Stimulated activated CD4-positive, alpha-beta T cell treated with anti-CD3 and anti-CD28 coated beads, TNF-alpha, amount 100 ng/mL, for 4 hours (primary cell): ENCODE data around the gene RXRG.

Source experiments
- DNase-seq, 3 experiments: peaks; one replicate each; pipeline ENCODE4 v3.0.0-alpha.2; 2020; ENCODE audit warnings: low read depth in 3 of 3

Gene RXRG

DNA sequence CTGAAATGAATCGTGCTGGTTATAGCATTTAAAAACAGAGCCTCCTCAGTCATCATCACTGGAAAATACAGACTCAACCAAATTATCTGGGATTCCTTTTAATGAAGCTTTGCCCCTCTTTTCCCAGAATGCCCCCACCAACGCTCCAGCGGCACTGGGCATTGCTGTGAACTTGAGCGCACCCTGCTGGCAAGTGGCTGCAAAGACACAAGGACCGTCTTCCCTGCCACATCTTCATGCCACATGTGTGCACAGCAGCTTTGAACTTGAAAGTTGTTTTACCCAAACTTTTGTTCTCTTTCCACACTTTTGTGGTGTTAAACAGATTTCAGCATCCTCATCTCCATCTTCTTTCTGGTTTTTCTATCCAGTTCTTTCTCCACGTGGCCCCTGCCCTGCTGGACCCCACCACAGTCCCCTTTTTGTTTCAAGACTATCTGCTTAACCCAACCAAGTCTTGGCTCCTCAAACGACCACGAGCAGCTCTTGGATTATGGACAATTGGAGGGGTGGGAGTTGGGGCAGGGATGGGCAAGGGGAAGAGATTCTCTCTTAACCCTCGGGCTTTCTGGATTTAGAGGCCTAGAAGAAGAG, 75.6 kb downstream of the RXRG start:
- DNase-seq, result peak; percentile 11 to 31 (median 19)

DNA sequence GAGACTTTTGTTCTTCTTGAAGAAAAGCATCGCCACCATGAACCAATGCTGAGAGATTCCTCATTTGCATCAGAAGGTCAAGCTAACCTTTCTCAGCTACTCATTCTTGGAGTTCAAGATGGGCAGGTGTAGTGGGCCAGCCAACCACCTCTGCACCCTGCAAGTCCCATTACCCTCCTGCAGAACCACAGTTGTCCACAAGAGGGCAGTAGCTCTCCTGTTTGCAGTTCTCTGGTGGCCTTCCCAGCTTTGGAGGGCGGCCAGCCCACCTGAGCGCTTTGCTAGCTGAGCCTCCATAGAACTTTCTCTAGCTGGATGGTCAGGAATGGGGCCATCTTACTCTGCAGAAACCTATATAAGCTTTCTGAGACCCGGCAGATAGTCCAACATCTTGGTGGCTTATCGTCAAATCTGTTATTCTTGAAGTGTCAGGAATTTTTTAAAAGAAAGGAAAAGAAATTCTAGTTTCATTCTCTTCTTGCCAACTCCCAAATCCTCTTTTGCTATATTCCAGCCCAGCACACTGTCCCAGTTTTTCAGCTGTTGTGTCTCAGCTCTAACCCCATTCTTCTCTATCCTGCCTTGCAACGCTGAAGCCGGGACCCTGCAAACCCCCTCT, 77.4 kb downstream of the RXRG start:
- peak; percentile 53 to 61 (median 60) for DNase-seq

DNA sequence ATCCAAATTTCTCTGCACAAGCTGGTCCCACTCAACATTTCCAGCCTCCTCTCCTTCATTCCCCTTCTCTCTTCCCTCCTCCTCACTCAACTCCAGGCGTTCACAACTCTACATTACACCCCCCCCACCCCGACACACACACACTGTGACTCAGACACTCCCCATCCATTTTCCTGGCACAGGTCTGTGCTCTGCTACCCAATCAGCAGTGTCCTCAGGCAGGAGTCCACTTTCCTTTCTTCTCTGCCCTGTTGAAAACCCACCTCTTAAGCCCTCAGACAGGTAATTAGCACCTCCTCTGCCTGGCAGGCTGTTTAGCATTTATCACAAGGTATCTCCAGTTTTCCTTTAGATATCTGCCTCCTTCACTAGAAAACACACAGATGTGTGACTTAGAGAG, 79.6 kb downstream of the RXRG start:
- DNase-seq, result no peak

DNA sequence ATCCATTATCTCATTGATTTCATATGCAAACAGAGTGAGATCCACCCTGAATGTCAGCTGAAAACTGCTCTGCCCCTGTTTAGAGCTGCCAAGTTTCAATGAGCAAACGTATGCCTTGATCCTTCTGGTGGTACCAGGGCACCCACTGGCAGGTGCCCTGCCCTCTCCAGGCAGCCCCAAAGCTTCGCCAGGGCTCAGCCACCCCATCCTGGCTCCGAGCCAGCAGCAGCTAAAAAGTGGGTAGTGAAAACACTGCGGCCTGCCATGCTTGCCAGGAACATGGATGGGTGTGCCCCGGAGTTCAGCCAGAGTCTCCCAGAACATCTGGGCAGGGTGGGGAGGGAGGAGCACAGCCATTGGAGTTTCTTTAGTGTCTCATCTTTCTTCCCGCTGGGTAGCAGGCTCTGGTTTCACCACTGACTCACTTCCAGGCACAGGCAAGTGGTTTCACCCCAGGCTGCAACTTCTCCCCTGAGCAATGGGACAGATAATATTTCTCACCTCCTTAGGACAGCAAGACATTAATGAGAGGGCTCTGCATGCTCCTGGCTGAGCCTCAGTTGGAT, 80.3 kb downstream of the RXRG start:
- no peak for DNase-seq

DNA sequence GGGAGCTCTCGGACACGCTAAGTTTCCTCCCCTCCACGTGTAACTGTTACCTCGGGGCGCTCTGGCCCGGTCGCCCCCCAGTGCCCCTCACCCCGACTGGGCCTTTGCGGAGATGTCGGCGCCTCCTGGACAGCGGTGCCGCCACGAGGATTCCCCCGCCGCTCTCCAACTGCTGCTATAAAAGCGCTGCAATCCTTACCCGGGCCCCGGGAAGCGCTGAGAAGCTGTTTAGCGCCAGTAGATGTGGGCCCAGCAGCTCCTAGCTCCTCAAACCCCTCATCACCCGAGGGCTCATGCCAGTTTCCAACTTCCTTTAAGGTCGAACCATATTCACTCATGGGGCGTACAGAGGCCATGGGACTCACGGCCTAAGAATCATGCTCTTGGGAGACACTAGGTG, 88.0 kb downstream of the RXRG start:
- DNase-seq, result no peak

DNA sequence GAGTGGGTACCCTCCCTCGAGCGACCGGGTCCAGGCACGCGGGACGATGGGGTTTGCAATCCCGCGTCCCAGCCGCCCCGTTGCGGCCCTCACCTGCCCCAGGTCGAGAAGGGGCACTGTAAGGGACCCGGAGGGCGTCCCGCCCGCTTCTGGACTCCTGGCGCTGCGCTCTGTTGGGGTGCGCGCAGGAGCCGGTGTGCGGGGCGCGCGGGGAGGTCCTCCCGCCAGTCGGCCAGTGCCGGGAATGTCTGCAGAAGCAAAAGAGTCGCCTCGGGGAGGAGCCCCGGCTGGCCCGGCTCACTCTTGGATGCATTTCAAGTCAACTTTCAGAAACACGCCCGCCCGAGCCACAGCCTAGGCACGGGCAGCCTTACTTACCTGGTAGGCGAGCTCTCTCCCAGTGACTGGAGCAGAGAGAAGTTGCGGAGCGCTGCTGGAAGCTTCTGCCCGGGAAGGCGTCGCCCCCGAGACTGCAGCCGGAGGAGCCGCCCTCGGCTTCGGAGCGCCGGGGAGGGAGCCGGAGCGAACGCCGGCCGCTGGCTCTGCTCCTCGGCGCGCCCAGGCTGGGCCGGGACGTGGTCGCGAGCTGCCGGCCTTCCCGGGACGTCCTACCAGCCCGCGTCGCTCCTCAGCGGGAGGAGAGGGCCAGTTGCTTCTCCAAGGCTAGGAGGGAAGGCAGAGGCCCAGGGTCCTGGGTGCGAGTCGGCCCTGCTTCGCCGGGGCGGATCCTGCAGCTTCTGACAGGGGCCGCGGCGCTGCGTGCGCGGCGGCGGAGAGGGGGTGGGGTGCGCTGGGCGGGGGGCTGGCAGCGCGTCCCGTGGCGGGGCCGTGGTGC, 88.7 kb downstream of the RXRG start, which contains the start of gene LMX1A:
Gene LMX1A, minus strand, starts transcription at position 739 of the 835 bp plus-strand sequence. CDS start 1,156 bp downstream, outside the sequence.
- DNase-seq, result no peak

DNA sequence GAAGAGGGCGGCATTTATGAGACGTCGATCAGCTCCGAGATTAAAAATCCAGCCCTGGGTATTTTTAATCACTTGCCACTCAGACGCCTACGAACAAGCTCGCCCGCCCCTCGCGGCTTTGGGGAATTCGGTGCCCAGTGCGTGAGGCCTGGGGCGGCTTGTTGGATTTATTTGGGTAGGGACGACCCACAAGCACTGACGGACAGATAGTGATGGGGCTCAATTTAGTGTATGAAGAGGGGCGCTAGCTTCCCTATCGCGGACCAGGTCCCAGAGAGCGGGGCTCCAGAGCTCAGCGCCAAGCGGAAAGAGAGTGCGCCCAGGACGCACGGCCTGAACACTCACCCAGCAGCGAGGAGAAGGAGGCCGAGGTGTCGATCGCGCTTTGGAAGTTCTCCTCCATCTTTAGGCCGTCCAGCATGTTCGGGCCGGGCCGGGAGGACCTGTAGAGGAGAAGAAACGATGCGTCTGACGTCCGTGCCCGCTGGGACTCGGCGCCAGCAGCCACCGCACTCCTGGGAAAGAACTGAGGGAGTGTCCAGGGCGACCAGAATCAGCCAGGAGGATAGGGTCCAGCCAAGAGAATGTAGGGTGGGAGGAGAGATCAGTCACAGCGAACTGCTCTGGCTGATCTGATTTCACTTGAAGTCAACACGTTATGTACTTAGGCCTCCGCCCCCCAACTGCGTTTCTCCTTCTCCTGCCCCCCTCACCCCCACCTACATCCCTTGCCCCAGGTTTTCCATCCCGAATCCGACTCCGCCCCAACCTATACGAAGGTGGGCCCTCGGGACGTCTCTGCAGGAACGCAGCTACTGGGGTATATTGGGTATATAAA, 89.6 kb downstream of the RXRG start:
- no peak for DNase-seq

DNA sequence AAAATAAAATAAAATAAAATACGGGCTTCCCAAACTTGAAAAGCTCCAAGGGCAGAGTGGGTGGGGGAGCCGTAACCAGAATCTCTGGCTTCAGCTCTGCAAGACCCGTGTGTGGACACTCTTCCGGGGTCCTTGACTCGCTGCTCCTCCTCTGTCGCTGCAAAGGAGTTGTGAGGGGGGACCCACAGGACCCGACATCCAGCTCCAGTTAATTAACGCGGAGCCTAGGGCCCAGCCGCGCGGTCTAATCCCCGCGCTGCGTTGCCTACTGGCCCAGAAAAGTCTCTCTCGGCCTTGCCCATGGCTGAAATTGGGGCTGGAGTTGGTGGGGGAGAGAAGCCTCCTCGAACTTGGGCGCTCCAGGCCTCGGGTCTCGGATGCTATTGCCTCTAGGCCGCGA, 90.2 kb downstream of the RXRG start:
- no peak for DNase-seq

DNA sequence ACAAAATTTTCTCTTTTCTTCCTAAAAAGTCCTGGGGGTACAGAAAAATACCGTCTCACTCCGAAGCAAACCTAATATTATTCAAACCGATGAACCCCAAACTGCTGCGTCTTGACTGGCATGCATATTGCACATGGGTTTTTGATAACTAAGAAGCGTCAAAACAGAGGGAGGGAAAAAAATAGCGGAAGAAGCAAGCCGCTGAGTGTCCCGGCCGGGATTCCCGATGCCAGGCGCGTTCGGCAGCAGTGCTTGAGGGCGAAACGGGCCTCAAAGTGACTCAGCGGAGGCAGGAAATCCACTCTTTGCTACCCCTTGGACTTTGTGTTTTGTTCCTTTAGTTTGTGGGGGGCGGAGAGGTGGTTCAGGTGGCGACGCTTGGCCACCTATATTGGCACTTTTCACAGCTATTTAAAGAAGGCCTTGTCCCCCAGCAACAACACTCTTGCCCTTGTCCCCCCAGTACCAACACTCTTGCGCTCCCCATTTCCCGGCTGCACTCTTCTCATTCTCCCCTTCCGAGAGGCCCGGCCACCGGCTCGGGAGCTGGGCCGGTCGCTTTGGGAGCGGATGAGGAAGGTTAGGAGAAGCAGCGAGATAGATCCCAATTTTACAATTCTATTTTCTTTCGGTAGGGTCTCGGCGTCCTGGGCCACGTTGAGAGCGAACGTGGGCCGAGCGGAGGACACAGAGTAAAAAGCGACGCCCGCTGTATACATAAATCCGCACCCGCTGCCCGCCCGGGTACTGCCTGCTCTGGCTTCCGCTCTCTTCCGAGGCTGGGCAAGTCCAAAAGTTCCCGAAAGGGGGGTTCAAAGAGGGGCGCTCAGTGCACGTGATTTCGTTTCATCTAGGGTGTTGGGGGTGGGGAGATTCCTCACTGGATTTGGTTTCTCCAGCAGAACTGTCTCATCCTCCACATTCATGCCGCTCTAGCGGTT, 90.9 kb downstream of the RXRG start:
- DNase-seq, result no peak

DNA sequence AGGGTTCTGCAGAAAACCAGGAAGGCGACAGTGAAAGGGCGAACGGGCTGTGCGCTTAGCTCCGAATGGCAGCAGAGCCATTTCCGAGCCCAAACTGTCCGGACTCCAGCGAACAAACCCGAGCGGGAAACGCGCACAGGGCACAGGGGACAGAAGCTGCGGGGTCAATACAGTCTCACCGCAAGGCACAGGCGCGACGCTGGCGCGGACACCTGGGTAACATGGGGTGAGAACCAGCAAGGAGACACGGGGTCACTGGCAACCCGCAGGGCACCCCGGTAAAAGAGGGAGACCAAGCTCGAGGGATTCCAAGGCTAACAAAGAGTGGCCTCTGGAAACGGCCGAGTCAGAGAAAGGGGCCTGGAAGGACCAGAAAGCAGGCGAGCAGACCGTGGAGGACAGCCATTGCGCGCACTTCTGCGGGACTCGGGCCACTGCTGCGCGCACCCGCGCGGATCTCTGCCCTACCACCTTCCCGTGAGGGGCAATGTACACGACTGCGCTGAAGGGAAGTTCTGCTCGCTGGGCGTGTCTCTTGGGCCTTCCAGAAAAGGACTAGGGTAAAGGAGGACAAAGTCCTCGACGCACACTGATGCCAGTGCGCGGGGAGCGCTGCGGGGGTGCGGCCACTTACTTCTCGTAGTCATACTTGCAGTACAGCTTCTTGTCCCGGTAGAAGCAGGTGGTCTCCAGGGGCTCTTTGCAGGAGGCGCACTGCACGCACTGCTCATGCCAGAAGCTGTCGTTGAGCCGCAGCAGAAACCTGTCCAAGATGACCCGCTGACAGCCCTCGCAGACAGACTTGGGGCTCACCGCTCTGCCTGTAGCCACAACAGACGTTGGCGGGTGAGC, 92.3 kb downstream of the RXRG start:
- DNase-seq, result no peak

DNA sequence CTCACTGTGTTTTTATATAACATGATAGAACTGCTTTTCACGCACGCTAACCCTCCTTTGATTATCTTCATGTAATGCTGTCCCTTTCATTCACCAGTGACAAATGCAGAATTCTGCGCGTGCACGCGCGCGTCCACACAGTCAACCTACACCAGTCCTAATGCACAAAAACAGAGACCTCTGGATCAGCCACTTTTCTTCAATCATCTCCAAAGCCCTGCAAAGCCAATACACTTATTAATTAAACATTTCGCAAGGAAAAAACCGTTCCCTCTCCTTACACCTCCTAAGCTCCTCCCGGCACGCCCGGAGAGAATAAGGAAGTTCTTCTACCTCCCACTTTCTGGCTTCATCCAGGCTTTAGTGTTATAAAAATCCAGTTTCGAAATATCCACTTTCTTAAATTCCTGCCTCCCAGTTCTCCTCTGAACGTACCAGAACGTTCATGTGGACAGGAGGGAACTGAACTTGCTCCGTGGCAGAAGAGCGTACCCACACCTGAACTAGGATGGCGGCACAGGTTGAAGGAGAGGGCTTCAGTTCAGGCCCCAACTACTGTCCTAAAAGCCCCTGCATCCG, 93.0 kb downstream of the RXRG start:
- DNase-seq, result no peak
